GM18873 (cell line): ENCODE data around the gene DOCK10.

Experiments
- ATAC-seq: cut with Tn5 transposase; IDR thresholded peaks from one replicate; pipeline ENCODE4 v1.9.1; 2021; ENCODE audit warnings: mild to moderate bottlenecking, moderate library complexity, moderate number of reproducible peaks; ENCODE audit not compliant: unreplicated experiment, low FRiP score

The DOCK10 gene

GRCh38 chr2:224887141-224887540, 155.1 kb downstream of the DOCK10 start:
- ATAC-seq = no peak

- peak; percentile 86 for ATAC-seq
Measured at GRCh38 chr2:224885836-224886547, 156.3 kb downstream of the DOCK10 start.

GRCh38 chr2:224885291-224885690, 157.0 kb downstream of the DOCK10 start:
- no peak for ATAC-seq

GRCh38 chr2:224884188-224884587, 158.1 kb downstream of the DOCK10 start:
- no peak for ATAC-seq

- no peak for ATAC-seq
Measured at GRCh38 chr2:224883700-224884099, 158.6 kb downstream of the DOCK10 start.

GRCh38 chr2:224883172-224883516, 159.1 kb downstream of the DOCK10 start:
- ATAC-seq = no peak

- ATAC-seq = no peak
Measured at GRCh38 chr2:224882291-224883171, 159.7 kb downstream of the DOCK10 start.

- ATAC-seq = no peak
Measured at GRCh38 chr2:224881846-224882245, 160.4 kb downstream of the DOCK10 start.

- no peak for ATAC-seq
Measured at GRCh38 chr2:224876522-224876921, 165.7 kb downstream of the DOCK10 start.

- ATAC-seq = no peak
Measured at GRCh38 chr2:224875841-224876240, 166.4 kb downstream of the DOCK10 start.

GRCh38 chr2:224875153-224875552, 167.1 kb downstream of the DOCK10 start:
- no peak for ATAC-seq

- no peak for ATAC-seq
Measured at GRCh38 chr2:224871813-224872212, 170.5 kb downstream of the DOCK10 start.

- no peak for ATAC-seq
Measured at GRCh38 chr2:224870341-224870740, 171.9 kb downstream of the DOCK10 start.

- ATAC-seq = no peak
Measured at GRCh38 chr2:224869601-224870233, 172.6 kb downstream of the DOCK10 start.

- ATAC-seq = no peak
Measured at GRCh38 chr2:224865016-224865415, 177.3 kb downstream of the DOCK10 start.

GRCh38 chr2:224861266-224861665, 181.0 kb downstream of the DOCK10 start:
- ATAC-seq = no peak

- no peak for ATAC-seq
Measured at GRCh38 chr2:224860786-224861185, 181.5 kb downstream of the DOCK10 start.

- ATAC-seq = no peak
Measured at GRCh38 chr2:224851811-224852210, 190.5 kb downstream of the DOCK10 start.

GRCh38 chr2:224850081-224850480, 192.2 kb downstream of the DOCK10 start:
- ATAC-seq = no peak

GRCh38 chr2:224849264-224849663, 193.0 kb downstream of the DOCK10 start:
- ATAC-seq = no peak
